Measurements from ENCODE around the gene SPATA2L.

DNA sequence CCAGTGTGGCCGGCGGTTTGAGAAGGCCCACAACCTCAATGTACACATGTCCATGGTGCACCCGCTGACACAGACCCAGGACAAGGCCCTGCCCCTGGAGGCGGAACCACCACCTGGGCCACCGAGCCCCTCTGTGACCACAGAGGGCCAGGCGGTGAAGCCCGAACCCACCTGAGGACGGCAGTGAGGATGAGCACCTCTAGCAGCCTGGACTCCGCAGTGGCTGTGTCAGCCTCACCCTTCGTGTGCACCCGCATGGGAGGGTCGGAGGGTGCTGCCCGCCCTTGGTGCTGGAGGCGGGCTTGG, 36.5 kb upstream of the SPATA2L start:
- TF ChIP-seq POLR2A (IDR thresholded peaks at IDR 0.05; ENCODE audit: low read depth, low read length), result no peak
- no peak for TF ChIP-seq TAF1 (IDR thresholded peaks at IDR 0.05; ENCODE audit: low read depth, low read length)
- no peak for TF ChIP-seq POLR2AphosphoS5 (IDR thresholded peaks at IDR 0.05; ENCODE audit: low read depth, low read length)
- TF ChIP-seq PAX5 (IDR thresholded peaks at IDR 0.05; ENCODE audit: insufficient read depth, low read length, severe bottlenecking), result no peak
- TF ChIP-seq SPI1 (IDR thresholded peaks at IDR 0.05; ENCODE audit: low read depth, low read length), result no peak
- TF ChIP-seq POU2F2 (IDR thresholded peaks at IDR 0.05; ENCODE audit: low read depth, low read length), result no peak
